HG02970 (cell line): ENCODE results near the gene MTCH1.

Source experiments
- ATAC-seq: cut with Tn5 transposase; IDR thresholded peaks from one replicate; pipeline ENCODE4 v1.9.1; 2021; ENCODE audit warnings: mild to moderate bottlenecking, moderate library complexity, moderate number of reproducible peaks; ENCODE audit not compliant: unreplicated experiment, low FRiP score

The MTCH1 gene

GRCh38 chr6:37017606-37018197 lies 31.7 kb upstream of the MTCH1 start:
- ATAC-seq, result no peak

DNA sequence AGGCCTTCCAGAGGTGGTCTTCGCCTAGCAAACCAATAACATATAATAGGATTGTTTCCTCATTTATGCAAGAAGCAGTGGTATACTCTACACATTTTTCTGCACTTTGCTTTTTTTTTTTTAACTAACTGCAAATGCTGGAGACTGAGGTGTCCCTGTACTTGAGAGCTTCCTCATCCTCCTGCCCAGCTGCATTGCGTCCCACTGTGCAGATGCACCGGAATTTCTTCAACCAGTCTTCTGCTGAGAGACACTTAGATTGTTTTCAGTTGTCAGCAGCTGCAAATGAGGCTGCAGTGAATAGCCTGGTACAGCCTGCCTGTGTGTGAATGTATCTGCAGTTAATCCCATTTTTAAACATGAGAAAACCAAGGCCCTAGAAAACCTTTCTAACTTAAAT lies 31.0 kb upstream of the MTCH1 start:
- ATAC-seq, result no peak

DNA sequence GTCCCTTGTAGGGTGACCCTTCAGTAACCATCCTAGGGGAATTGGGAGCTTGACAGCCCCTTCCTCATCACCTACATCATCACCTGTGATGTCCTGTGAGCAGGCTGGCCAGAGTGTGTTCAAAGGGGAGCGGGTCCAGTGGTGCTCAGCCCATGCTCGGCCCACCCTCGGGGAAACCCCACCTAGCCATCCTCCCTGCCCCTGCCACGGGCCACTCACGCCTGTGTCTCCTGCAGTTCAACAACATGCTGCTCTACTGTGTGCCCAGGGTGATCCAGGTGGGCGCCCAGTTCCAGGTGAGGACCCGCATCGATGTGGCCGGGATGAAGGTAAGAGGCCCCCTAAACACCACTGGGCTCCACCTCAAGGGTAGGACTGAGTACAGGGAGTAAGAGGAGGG lies 29.5 kb upstream of the MTCH1 start:
- ATAC-seq, result no peak

GRCh38 chr6:37014667-37015066 lies 28.7 kb upstream of the MTCH1 start:
- ATAC-seq, result no peak

- no peak for ATAC-seq
Observed at GRCh38 chr6:37013516-37014491, 27.8 kb upstream of the MTCH1 start.

DNA sequence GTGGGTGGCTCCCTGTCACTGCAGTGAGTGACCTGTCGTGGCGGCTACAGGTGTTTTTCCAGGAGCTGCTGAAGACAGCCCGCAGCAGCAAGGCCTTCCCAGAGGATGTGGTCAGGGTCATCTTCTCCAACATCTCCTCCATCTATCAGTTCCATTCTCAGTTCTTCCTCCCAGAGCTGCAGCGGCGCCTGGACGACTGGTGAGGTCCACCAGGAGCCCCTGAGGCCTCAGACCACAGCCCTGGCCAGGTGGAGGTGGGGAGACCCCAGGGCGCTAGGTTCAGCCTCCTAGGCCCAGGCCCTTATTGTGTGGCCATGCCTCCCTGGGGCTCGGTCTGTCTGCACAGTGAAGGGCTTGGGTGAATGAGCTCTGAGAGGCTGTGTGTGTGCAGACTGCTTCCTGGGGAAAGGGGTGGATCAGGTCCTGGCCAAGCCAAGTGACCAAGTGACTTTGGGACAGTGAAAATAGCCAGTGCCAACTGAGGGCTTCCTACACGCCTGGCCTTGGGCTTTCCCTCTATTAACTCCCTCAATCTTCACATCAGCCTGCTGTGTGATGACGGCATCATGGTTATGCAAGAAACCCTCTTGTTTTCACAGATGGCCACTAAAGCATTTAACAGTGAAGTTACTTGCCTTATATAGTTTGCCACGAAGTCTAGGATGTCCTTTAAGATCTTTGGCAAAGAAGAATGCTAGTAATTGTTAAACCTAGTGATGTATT lies 25.8 kb upstream of the MTCH1 start:
- ATAC-seq, result no peak

DNA sequence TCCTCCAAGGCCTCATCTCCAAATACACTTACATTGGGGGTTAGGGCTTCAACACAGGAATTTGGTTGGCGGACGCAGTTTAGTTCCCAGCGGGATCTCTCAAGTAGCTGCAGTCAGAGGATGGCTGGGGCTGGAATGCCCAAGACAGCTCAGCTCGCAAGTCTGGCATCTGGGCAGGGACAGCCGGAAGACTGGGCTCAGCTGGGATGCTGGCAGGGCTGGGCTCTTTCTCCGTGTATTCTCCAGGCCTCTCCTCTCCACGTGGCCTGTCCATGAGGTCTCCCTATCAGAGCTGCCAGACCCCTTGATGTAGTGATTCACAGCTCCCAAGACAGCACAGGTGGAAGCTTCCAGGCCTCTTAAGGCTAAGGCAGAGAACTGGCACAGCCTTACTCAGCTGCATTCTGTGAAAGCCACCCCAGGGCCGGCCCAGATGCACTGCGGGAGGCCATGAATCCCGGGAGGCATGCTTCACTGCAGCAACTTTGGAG lies 24.5 kb upstream of the MTCH1 start:
- no peak for ATAC-seq

- ATAC-seq, result no peak
Observed at GRCh38 chr6:37008484-37009465, 22.8 kb upstream of the MTCH1 start.

- no peak for ATAC-seq
Observed at GRCh38 chr6:37007340-37008043, 21.5 kb upstream of the MTCH1 start.

DNA sequence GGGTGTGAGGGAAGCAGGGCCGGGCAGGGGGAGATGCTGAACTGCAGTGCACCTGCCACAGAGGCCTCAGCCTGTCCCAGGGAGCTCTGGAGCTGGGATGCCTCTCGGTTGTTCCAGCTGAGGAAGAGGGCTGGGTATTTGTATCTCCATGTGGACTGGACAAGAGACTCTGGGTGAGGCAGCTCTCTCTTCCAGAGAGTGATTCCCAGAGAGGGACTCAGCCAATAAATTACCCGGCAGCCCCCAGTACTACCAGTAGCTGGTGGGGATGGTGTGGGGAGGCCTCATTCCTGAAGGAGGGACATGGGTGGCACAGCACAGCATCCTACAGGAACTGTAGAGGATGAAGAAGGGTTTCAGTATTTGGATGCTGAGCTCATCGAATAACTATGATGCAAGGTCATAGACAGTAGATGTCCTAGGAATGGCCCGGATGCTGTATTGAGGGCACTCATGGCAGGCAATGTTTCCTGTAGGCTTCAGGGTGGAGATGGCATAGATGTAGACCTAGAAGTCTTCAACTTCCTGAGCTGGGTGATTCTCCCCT lies 20.9 kb upstream of the MTCH1 start:
- no peak for ATAC-seq

DNA sequence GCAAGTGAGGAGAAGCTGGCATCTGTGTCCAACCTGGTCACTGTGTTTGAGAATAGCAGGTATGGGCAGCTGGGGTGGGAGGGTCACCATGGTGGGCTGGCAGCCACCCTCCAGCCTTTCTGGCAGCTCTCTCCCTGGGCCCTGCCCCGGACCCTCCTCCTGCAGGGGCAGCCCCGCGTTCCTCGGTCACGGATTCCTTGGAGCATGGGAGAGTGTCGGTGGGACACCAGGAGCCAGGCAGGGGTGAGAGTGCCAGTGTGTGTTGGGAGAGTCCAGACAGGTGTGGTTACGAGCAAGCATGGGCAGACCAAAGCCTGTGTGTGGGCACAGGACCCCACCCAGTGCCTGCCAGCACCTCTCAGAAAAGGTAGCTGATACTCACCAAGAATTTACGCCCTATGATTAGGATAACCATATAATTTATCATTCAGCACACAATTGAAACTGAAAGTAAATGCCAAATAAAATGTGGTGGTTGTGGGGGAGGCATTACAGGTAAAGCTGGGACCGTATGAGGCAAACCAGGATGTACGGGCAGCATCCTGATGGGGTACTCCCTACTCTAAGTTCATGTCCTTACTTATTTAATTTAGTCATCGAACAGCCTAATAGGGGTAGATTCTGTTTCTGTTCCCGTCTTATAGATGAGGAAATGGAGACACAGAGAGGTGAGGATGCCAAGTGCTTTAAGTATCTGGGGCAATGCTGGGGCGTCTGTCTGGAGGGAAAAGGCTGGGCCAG lies 20.0 kb upstream of the MTCH1 start:
- ATAC-seq, result peak; percentile 11

DNA sequence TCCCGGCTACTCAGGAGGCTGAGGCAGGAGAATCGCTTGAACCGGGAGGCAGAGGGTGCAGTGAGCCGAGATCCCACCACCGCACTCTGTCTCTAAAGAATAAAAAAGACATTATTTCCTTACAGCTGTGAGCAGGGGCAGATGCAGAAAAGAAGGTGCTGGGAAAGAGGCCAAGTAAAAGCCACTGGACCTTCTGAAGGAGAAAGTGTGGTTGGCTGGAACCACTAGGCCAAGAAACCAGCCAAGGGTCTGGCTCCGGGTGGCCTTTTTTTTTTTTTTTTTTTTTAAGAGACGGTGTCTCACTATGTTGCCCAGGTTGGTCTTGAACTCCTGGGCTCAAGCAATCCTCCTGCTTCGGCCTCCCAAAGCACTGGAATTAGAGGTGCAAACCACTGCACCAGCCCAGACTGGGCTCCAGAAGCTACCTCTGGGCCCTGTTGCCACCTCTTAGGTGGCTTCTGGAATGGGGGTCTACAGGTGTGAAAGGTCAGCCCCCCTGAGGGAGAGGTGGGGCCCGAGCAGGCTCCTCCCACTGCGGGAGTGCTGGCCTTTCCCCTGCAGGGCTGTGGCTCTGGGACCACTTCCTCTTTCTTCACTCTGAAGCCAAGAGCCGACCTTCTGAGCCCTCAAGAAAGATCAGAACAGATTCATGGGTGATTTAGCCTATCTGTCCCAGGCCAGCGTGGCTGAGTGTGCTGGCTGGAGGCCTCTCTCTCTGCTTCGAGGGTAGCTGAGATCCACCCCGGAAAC lies 19.2 kb upstream of the MTCH1 start, which contains the start of gene FGD2:
Gene FGD2, plus strand, starts transcription at position 595 of the 750 bp plus-strand sequence. CDS start 163 bp downstream, outside the sequence.
- ATAC-seq, result peak; percentile 63

- no peak for ATAC-seq
Observed at GRCh38 chr6:37004044-37004980, 18.3 kb upstream of the MTCH1 start.

- no peak for ATAC-seq
Observed at GRCh38 chr6:36999751-37000125, 13.7 kb upstream of the MTCH1 start.

DNA sequence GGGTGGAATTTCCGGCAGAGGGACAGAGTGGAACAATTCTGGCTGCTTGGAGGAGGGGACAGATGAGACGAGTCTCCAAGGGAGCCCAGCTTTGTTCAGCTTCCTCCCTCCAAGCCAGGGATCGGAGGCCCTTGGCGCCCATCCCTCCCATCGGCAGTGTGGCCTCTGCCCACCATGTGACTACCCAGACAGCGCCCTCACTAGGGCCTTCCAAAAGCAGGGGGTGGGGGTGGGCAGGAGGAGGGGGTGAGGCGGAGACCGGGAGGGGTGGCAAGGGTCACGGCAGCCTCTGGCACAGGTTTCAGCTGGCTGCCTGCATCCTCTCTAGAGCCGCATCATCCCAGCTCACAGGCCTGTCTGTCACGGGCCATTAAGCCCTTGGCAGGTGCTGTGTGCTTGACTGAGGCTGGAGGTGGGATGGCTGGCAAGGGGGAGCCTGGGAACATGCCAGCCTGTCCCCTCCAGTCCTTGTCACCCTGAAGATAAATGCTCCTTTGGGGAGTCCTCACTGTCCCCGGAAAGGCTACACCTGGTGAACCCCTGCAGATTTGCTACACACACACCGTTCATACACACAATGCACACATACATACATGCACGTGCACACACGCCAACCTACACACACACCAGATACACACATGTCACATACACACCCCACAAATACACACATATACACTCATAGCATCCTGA lies 13.2 kb upstream of the MTCH1 start:
- ATAC-seq, result no peak

DNA sequence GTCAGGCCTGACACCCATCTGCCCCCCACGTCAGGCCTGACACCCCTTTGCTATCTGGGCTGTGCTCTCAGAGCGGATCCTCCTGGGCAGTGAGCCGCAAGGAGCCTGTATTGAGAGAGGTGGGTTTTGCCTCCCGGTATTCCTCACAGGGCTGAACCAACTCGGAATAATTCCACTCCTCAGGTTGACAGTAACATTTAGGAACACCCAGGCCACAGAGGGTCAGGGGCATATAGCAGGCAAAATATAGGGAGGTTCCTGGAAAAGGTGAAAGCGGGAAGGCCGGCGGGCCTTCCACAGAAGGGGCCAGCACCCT lies 12.7 kb upstream of the MTCH1 start:
- ATAC-seq, result no peak
